HepG2 (cell line): ENCODE measurements around the gene SDR39U1. TPM values are rescaled to one million over a fixed set of nuclear protein-coding genes. Genes with fewer than 3 reads are reported as not detected.

ENCODE experiments used
- BCL3 ChIP-seq: sonication (generic); formaldehyde crosslinking; IDR thresholded peaks from 2 replicates; pipeline ENCODE4 v1.5.1; 2020; ENCODE audit warnings: mild to moderate bottlenecking, missing genetic modification reagents, moderate library complexity
- FIP1L1 ChIP-seq: fragments of 200-400 bp; formaldehyde crosslinking; IDR thresholded peaks from 2 replicates; pipeline ENCODE4 v1.6.1; 2018; ENCODE audit warnings: low read depth, mild to moderate bottlenecking, low read length, moderate library complexity, borderline replicate concordance; ENCODE audit not compliant: insufficient read depth
- GZF1 ChIP-seq: sonication (generic); formaldehyde crosslinking; IDR thresholded peaks from 2 replicates; pipeline ENCODE4 v1.5.1; 2020; ENCODE audit warnings: mild to moderate bottlenecking, missing genetic modification reagents
- HCFC1 ChIP-seq: fragments of 150-350 bp; IDR thresholded peaks from 2 replicates; pipeline ENCODE4 v1.6.1; 2014; ENCODE audit warnings: low read depth, low read length
- JDP2 ChIP-seq: sonication (generic); formaldehyde crosslinking; IDR thresholded peaks from 2 replicates; pipeline ENCODE4 v1.8.1; 2022; ENCODE audit warnings: missing genetic modification reagents, borderline replicate concordance
- NRL ChIP-seq: sonication (generic); formaldehyde crosslinking; IDR thresholded peaks from 2 replicates; pipeline ENCODE4 v1.5.0; 2020; ENCODE audit warnings: missing genetic modification reagents, mild to moderate bottlenecking, moderate library complexity, borderline replicate concordance
- RFXANK ChIP-seq: IDR thresholded peaks from 2 replicates; pipeline ENCODE4 v1.6.1; 2016
- SAFB2 ChIP-seq: sonication (generic); formaldehyde crosslinking; IDR thresholded peaks from 2 replicates; pipeline ENCODE4 v1.5.1; 2020; ENCODE audit warnings: missing genetic modification reagents, low read depth, mild to moderate bottlenecking, borderline replicate concordance
- SNRNP70 ChIP-seq: fragments of 200-400 bp; formaldehyde crosslinking; IDR thresholded peaks from 2 replicates; pipeline ENCODE4 v1.6.1; 2017; ENCODE audit warnings: mild to moderate bottlenecking, low read depth, low read length, moderate library complexity
- SOX5 ChIP-seq: IDR thresholded peaks from 2 replicates; pipeline ENCODE4 v1.6.1; 2016; ENCODE audit warnings: borderline replicate concordance
- ZHX2 ChIP-seq, 2 experiments: sonication (generic) in 1 of 2; formaldehyde crosslinking in 1 of 2; IDR thresholded peaks; 2 replicates each; pipeline versions ENCODE4 v1.6.1 to v1.9.0; 2014 to 2022; ENCODE audit warnings: antibody characterized with exemption in 1 of 2, borderline replicate concordance in 1 of 2, inconsistent platforms in 1 of 2, low read depth in 1 of 2, missing genetic modification reagents in 1 of 2
- ZNF280D ChIP-seq: sonication (generic); formaldehyde crosslinking; IDR thresholded peaks from 2 replicates; pipeline ENCODE4 v1.5.1; 2020; ENCODE audit warnings: mild to moderate bottlenecking, missing genetic modification reagents
- ZNF446 ChIP-seq: sonication (generic); formaldehyde crosslinking; IDR thresholded peaks from 2 replicates; pipeline ENCODE4 v1.5.0; 2020; ENCODE audit warnings: mild to moderate bottlenecking, missing genetic modification reagents
- ZNF598 ChIP-seq: sonication (generic); formaldehyde crosslinking; IDR thresholded peaks from 2 replicates; pipeline ENCODE4 v1.5.1; 2020; ENCODE audit warnings: mild to moderate bottlenecking, missing genetic modification reagents, borderline replicate concordance
- ZXDC ChIP-seq: sonication (generic); formaldehyde crosslinking; IDR thresholded peaks from 2 replicates; pipeline ENCODE4 v1.5.0; 2020; ENCODE audit warnings: mild to moderate bottlenecking, missing genetic modification reagents
- polyA plus RNA-seq, 8 experiments: library from polyadenylated mRNA; depleted of rRNA in 3 of 8; stranded (reverse) in 7 of 8; unstranded in 1 of 8; fragments of >200 nt; fragmentation: Illumina TruSeq in 4 of 8; extraction: Trizol in 4 of 8; gene quantifications; 2 replicates each; pipeline versions ENCODE4 v1.2.1 to v1.2.3, GENCODE V29; 2011 to 2016; ENCODE audit warnings: low read depth in 4 of 8, missing spikeins in 1 of 8, mixed read lengths in 1 of 8; ENCODE audit not compliant: insufficient read depth in 1 of 8
- total RNA-seq, 5 experiments: library from RNA; depleted of rRNA; stranded (reverse); fragments of >200 nt; fragmentation: Illumina TruSeq; extraction: Trizol; gene quantifications; 2 replicates each; pipeline ENCODE4 v1.2.3, GENCODE V29; 2016; ENCODE audit warnings: low read depth in 1 of 5

Gene SDR39U1
- total and polyA plus RNA-seq, 2 of the 13 experiments (the other 11 are each of a cell fraction or from before 2014, with no cell fraction given): 34.4 to 129 TPM

GRCh38 chr14:24397639-24398292 is 44.8 kb downstream of the SDR39U1 start (continued):
- TF ChIP-seq GZF1 (CRISPR knock-in tag) (no peak), SOX5 (CRISPR knock-in tag) (no peak), ZNF446 (CRISPR knock-in tag) (peak; percentile 57; the same call in 1 of the 2 replicates), ZNF598 (peak; percentile 62; the same call in 1 of the 2 replicates), HCFC1 (no peak), SAFB2 (peak; percentile 13; the same call in 1 of the 2 replicates), ZHX2 (IDR thresholded peaks at IDR 0.05; ENCODE audit: low read depth) (0 out of 2 replicates have a peak, but pooled peaks have one; percentile 28), ZHX2 (CRISPR knock-in tag; IDR thresholded peaks at IDR 0.05; ENCODE audit: borderline replicate concordance) (no peak), JDP2 (CRISPR knock-in tag) (no peak), RFXANK (CRISPR knock-in tag) (no peak), SNRNP70 (no peak), NRL (CRISPR knock-in tag) (0 out of 2 replicates have a peak, but pooled peaks have one; percentile 26), BCL3 (CRISPR knock-in tag) (peak; percentile 69; the same call in 1 of the 2 replicates), ZNF280D (CRISPR knock-in tag) (no peak), FIP1L1 (no peak), ZXDC (CRISPR knock-in tag) (0 out of 2 replicates have a peak, but pooled peaks have one; percentile 52)
